ENCODE data around the gene NABP1. TPM values are rescaled to one million over a fixed set of nuclear protein-coding genes. Genes with fewer than 3 reads are reported as not detected.

The NABP1 gene
- total RNA-seq, 1 donor from 2014 or later = 18.5 TPM

DNA sequence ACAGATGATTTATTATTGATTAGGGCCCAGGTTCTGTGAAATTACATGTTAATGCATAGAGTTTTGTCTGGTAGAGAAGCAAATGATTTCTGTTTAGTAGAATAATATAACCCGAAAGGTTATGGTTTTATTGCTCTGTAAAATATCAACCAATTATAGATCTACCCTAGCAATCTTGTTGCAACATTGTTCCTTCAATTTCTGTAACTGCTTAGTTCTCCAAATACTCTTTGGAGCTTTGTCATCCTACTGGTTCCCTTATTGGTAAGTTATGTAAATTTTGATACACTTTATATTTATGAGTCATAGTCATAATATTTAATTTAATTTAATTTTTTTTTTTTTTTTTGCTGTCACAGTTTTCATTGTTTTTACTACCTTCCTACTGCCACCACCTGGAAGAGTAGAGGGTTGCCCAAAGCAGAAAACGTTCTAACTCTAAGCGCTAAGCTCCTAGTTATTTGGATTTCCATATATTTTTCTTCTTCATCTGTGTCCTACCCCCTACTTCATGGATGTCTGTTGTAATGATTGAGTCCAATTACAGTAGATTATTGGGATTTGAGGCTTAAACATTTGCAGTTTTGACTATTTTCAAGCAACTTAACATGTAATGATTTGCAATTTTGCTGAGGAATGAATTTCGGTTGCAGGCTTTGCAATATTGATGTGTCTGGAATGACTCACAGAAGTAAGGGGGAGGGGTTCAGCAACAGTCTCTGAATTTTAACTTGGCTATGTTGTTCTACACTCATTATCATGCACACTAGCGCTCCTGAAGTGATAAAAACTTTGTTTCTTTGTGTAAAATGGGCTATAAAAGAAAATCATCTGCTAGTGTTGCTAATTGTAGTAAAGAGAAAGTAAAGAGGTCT lies 51.1 kb downstream of the NABP1 start:
- no peak for DNase-seq (ENCODE audit: low spot score)
- peaks cover 3% of the 10 kb centered on the region for H3K4me1 Mint-ChIP-seq (ENCODE audit: low read depth)
- H3K27ac Mint-ChIP-seq (ENCODE audit: unreplicated experiment) = no peak overlapping the region
- no peaks in the 10 kb centered on the region for H3K27me3 Mint-ChIP-seq (ENCODE audit: low read depth)
- peak; percentile 56 for TF ChIP-seq CTCF (IDR thresholded peaks at IDR 0.05)
- H3K36me3 Mint-ChIP-seq (ENCODE audit: low read depth) = no peaks in the 10 kb centered on the region
- no peaks in the 10 kb centered on the region for H3K9me3 Mint-ChIP-seq (ENCODE audit: low read depth)
- no peak overlapping the region for H3K4me3 Mint-ChIP-seq (ENCODE audit: unreplicated experiment)

DNA sequence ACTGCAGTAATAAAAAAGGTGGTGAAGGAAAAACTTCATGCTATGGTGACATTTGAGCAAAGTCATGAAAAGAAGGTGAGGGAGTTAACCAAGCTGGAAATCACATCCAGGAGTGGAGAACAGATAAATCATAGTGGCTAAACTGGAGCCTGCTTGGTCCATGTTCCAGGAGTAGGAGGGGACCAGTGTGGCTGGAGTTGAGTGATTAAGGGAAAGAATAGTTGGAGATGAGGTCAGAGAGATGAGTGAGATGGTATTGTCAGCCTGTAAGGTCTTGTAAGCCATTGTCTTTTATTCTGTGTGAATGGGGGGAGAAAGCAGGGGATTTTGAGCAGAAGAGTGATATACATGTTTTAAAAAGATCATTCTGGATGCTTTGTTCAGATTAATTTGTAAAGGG lies 52.3 kb downstream of the NABP1 start:
- Mint-ChIP-seq H3K4me3 (ENCODE audit: unreplicated experiment) (no peak overlapping the region), H3K27ac (ENCODE audit: unreplicated experiment) (no peak overlapping the region), H3K36me3 (ENCODE audit: low read depth) (no peaks in the 10 kb centered on the region), H3K9me3 (ENCODE audit: low read depth) (no peaks in the 10 kb centered on the region), H3K4me1 (ENCODE audit: low read depth) (no peaks in the 10 kb centered on the region), H3K27me3 (ENCODE audit: low read depth) (no peaks in the 10 kb centered on the region)
- TF ChIP-seq CTCF (IDR thresholded peaks at IDR 0.05) = no peak
- DNase-seq (ENCODE audit: low spot score) = no peak

Other genes starting within 250 kb of the NABP1 start
- gene CAVIN2, start 169.0 kb downstream of the NABP1 start, total RNA-seq = 1.8 to 5.7 TPM (median 2.2 TPM) in 3 replicates